GM12878 (cell line): ENCODE measurements around the gene TMEM255B. TPM values are rescaled to one million over a fixed set of nuclear protein-coding genes. Genes with fewer than 3 reads are reported as not detected.
"Not testable (repeated sequence)": the region's sequence is repeated elsewhere in the genome, so short reads cannot be mapped to it uniquely, and the experiment has no call there.

Experiments used
- ATAC-seq: fragments of 200-7000 bp; cut with Tn5 transposase; 3 replicates; pipeline ENCODE4 v1.9.1; 2020; ENCODE audit warnings: mild to moderate bottlenecking, moderate library complexity
- BruUV-seq: library from RNA; stranded (reverse); fragments of 400-500 nt; replicated peaks from 2 replicates; lab custom pipeline; 2021; lab: Mats Ljungman, UMichigan
- CTCF ChIA-PET: fragments of 300-600 bp; sonication (Branson Sonifier 250); formaldehyde crosslinking; extraction: SDS; loops from one replicate; lab custom pipeline; 2021; ENCODE audit warnings: inconsistent platforms; lab: Yijun Ruan, JAX
- POLR2A ChIA-PET: fragments of 350-600 bp; formaldehyde crosslinking; extraction: SDS; loops from one replicate; lab custom pipeline; 2021; ENCODE audit warnings: inconsistent platforms; lab: Charles Lee
- RAD21 ChIA-PET: fragments of 300-600 bp; sonication (Branson Sonifier 250); formaldehyde crosslinking; loops from one replicate; lab custom pipeline; 2023; ENCODE audit warnings: antibody characterized with exemption; ENCODE audit not compliant: unreplicated experiment; lab: Charles Lee
- SMC1A ChIA-PET: fragments of 300-600 bp; sonication (Branson Sonifier 250); formaldehyde crosslinking; loops from one replicate; lab custom pipeline; 2023; ENCODE audit not compliant: unreplicated experiment, uncharacterized antibody; lab: Charles Lee
- DNase-seq: peaks from one replicate; pipeline ENCODE4 v3.0.0-alpha.2; 2011; ENCODE audit warnings: low read depth, low spot score
- FAIRE-seq: peaks from 3 replicates; lab custom pipeline; 2011; peaks lifted over from hg19 to GRCh38; lab: Jason Lieb, UNC
- H2AFZ ChIP-seq: 2 replicates; pipeline ENCODE4 v1.6.0; 2011; ENCODE audit warnings: low read depth, low read length, control low read depth; ENCODE audit not compliant: control insufficient read depth
- H3K27ac ChIP-seq: 2 replicates; pipeline ENCODE4 v1.5.1; 2011; ENCODE audit warnings: control low read depth; ENCODE audit not compliant: control insufficient read depth, insufficient read depth
- H3K27me3 ChIP-seq, 2 experiments: replicated peaks in 1 of 2; 2 replicates each; pipeline versions ENCODE4 v1.6.0 to v1.6.1; 2011; ENCODE audit warnings: low read length in 1 of 2; ENCODE audit not compliant: control insufficient read depth in 2 of 2, insufficient read depth in 2 of 2
- H3K36me3 ChIP-seq, 2 experiments: 2 replicates each; pipeline ENCODE4 v1.5.1; 2011; ENCODE audit warnings: low read length in 1 of 2; ENCODE audit not compliant: control insufficient read depth in 2 of 2, insufficient read depth in 2 of 2
- H3K4me1 ChIP-seq: 2 replicates; pipeline ENCODE4 v1.6.1; 2011; ENCODE audit warnings: mild to moderate bottlenecking, low read length, moderate library complexity, mixed read lengths; ENCODE audit not compliant: control insufficient read depth, insufficient read depth
- H3K4me2 ChIP-seq: 2 replicates; pipeline ENCODE4 v1.6.0; 2011; ENCODE audit warnings: control low read depth; ENCODE audit not compliant: control insufficient read depth, insufficient read depth
- H3K4me3 ChIP-seq: fragments of 200-600 bp; sonication (generic); 2 replicates; pipeline ENCODE4 v1.5.1; 2016
- H3K79me2 ChIP-seq: 2 replicates; pipeline ENCODE4 v1.6.0; 2011; ENCODE audit warnings: low read length; ENCODE audit not compliant: control insufficient read depth, insufficient read depth
- H3K9ac ChIP-seq: 2 replicates; pipeline ENCODE4 v1.8.0; 2011; ENCODE audit warnings: low read length, control low read depth, mixed read lengths; ENCODE audit not compliant: control insufficient read depth, insufficient read depth
- H3K9me3 ChIP-seq: replicated peaks from 3 replicates; pipeline ENCODE4 v1.5.1; 2011; ENCODE audit warnings: mild to moderate bottlenecking, low read length; ENCODE audit not compliant: control insufficient read depth, insufficient read depth
- H4K20me1 ChIP-seq: 2 replicates; pipeline ENCODE4 v1.6.0; 2011; ENCODE audit not compliant: control insufficient read depth, insufficient read depth
- BCL11A ChIP-seq: IDR thresholded peaks from 2 replicates; pipeline ENCODE4 v1.6.1; 2011; ENCODE audit warnings: low read depth, low read length
- CBX3 ChIP-seq: fragments of 200-600 bp; sonication (generic); IDR thresholded peaks from 2 replicates; pipeline ENCODE4 v1.6.1; 2016; ENCODE audit warnings: low read depth, borderline replicate concordance
- CHD2 ChIP-seq: IDR thresholded peaks from 2 replicates; pipeline ENCODE4 v1.6.1; 2011; ENCODE audit warnings: low read depth, low read length, improper control_type of control experiment, borderline replicate concordance
- FOXM1 ChIP-seq: IDR thresholded peaks from 2 replicates; pipeline ENCODE4 v1.6.1; 2012; ENCODE audit warnings: low read depth, mild to moderate bottlenecking, inconsistent platforms, low read length, moderate library complexity
- HDAC6 ChIP-seq: fragments of 200-600 bp; sonication (generic); IDR thresholded peaks from one replicate; pipeline ENCODE4 v1.8.0; 2017; ENCODE audit warnings: antibody characterized with exemption; ENCODE audit not compliant: unreplicated experiment
- HDGF ChIP-seq: fragments of 450-650 bp; IDR thresholded peaks from 2 replicates; pipeline ENCODE4 v1.6.1; 2016; ENCODE audit warnings: antibody characterized with exemption
- PML ChIP-seq: IDR thresholded peaks from 2 replicates; pipeline ENCODE4 v1.6.1; 2012; ENCODE audit warnings: low read length, inconsistent platforms
- RELA ChIP-seq: fragments of 450-650 bp; IDR thresholded peaks from 2 replicates; pipeline ENCODE4 v1.8.0; 2014; ENCODE audit warnings: borderline replicate concordance; ENCODE audit not compliant: partially characterized antibody
- WGBS: methylation state at CpG from one replicate; pipeline ENCODE4 v1.1.6; 2016; ENCODE audit warnings: low lambda C conversion rate; ENCODE audit not compliant: insufficient replicate concordance, insufficient coverage; ENCODE audit errors: missing lambda C conversion rate; 5-methylcytosine and 5-hydroxymethylcytosine counted together
- in situ Hi-C: fragments of 300-500 bp; cut with MboI; formaldehyde crosslinking; loops from 9 replicates; pipeline ENCODE4 v1.14.3; 2018; ENCODE audit warnings: mixed read lengths
- intact Hi-C: fragments of 100-400 bp; cut with micrococcal nuclease; formaldehyde crosslinking; loops from one replicate; pipeline ENCODE4 v1.14.2; 2022; ENCODE audit not compliant: unreplicated experiment
- polyA plus RNA-seq, 11 experiments: library from polyadenylated mRNA; depleted of rRNA in 4 of 11; unstranded in 6 of 11; stranded (reverse) in 5 of 11; fragments of >200 nt; fragmentation: Nextera tagmentation in 4 of 11; fragmentation: Illumina TruSeq in 1 of 11; extraction: Ambion mirVana in 4 of 11; extraction: Trizol in 1 of 11; gene quantifications; 1 replicate in 1 of 11; 2 replicates in 10 of 11; pipeline versions ENCODE4 v1.2.1 to v1.2.3, GENCODE V29; 2011 to 2016; ENCODE audit warnings: inconsistent platforms in 2 of 11, missing spikeins in 2 of 11, low read depth in 1 of 11
- total RNA-seq, 4 experiments: library from RNA; depleted of rRNA in 3 of 4; stranded (reverse); fragments of >200 nt in 3 of 4; fragmentation: Illumina TruSeq in 1 of 4; extraction: Trizol in 1 of 4; gene quantifications; 2 replicates each; pipeline versions ENCODE4 v1.2.1 to v1.2.3, GENCODE V29; 2013 to 2021
- TF ChIP-seq, protein P1 (sequence below): fragments of 450-650 bp; IDR thresholded peaks from 2 replicates; pipeline ENCODE4 v1.6.1; 2017; ENCODE audit warnings: mild to moderate bottlenecking, moderate library complexity
- TF ChIP-seq, protein P2 (sequence below): IDR thresholded peaks from 2 replicates; pipeline ENCODE4 v1.6.1; 2011; ENCODE audit warnings: mild to moderate bottlenecking, low read depth, low read length, moderate library complexity; ENCODE audit not compliant: insufficient replicate concordance

Gene TMEM255B
- total and polyA plus RNA-seq, 10 of the 15 experiments (the other 5 are each of a cell fraction or from before 2014, with no cell fraction given) = 0.04 to 0.62 (median 0.13) TPM; not detected in 3

DNA sequence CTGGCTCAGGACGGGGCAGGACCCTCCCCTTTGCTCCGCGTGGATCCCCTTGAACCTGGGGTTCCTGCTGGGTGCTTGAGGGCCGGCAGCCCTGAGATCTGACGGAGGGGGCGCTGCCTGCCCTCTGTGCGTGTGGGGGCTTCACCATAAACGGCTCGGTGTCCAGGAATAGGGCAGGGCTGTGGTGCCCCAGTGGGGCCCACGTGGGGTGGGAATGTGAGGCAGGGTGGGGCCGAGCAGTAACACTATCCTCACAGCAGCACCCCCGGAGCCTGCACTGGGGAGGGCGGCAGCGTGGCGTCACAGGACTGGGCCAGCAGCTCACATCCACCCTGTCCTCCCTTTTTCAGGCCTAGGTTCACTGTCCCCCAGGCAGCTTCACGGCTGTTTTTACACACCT is 66.8 kb downstream of the TMEM255B start (continued):
- TF ChIP-seq, protein P1, sequence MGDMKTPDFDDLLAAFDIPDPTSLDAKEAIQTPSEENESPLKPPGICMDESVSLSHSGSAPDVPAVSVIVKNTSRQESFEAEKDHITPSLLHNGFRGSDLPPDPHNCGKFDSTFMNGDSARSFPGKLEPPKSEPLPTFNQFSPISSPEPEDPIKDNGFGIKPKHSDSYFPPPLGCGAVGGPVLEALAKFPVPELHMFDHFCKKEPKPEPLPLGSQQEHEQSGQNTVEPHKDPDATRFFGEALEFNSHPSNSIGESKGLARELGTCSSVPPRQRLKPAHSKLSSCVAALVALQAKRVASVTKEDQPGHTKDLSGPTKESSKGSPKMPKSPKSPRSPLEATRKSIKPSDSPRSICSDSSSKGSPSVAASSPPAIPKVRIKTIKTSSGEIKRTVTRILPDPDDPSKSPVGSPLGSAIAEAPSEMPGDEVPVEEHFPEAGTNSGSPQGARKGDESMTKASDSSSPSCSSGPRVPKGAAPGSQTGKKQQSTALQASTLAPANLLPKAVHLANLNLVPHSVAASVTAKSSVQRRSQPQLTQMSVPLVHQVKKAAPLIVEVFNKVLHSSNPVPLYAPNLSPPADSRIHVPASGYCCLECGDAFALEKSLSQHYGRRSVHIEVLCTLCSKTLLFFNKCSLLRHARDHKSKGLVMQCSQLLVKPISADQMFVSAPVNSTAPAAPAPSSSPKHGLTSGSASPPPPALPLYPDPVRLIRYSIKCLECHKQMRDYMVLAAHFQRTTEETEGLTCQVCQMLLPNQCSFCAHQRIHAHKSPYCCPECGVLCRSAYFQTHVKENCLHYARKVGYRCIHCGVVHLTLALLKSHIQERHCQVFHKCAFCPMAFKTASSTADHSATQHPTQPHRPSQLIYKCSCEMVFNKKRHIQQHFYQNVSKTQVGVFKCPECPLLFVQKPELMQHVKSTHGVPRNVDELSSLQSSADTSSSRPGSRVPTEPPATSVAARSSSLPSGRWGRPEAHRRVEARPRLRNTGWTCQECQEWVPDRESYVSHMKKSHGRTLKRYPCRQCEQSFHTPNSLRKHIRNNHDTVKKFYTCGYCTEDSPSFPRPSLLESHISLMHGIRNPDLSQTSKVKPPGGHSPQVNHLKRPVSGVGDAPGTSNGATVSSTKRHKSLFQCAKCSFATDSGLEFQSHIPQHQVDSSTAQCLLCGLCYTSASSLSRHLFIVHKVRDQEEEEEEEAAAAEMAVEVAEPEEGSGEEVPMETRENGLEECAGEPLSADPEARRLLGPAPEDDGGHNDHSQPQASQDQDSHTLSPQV = no peak
- TF ChIP-seq HDGF = no peak
- TF ChIP-seq, protein P2, sequence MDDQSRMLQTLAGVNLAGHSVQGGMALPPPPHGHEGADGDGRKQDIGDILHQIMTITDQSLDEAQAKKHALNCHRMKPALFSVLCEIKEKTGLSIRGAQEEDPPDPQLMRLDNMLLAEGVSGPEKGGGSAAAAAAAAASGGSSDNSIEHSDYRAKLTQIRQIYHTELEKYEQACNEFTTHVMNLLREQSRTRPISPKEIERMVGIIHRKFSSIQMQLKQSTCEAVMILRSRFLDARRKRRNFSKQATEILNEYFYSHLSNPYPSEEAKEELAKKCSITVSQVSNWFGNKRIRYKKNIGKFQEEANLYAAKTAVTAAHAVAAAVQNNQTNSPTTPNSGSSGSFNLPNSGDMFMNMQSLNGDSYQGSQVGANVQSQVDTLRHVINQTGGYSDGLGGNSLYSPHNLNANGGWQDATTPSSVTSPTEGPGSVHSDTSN = no peak
- no peak for TF ChIP-seq BCL11A
- no peak for TF ChIP-seq RELA
- TF ChIP-seq CBX3 = no peak
- no peak for TF ChIP-seq CHD2
- no peak for TF ChIP-seq HDAC6
- no peak for TF ChIP-seq FOXM1
- no peak for TF ChIP-seq PML

DNA sequence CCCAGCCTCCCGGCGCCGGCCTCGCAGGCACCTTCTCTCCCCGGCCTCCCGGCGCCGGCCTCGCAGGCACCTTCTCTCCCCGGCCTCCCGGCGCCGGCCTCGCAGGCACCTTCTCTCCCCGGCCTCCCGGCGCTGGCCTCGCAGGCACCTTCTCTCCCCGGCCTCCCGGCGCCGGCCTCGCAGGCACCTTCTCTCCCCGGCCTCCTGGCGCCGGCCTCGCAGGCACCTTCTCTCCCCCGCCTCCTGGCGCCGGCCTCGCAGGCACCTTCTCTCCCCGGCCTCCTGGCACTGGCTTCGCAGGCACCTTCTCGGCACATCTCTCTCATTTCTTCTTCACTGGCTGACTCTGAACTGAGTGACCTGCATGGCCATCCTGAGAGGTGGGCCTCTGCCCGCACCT is 67.4 kb downstream of the TMEM255B start:
- H3K27ac ChIP-seq, H3K9me3 ChIP-seq, H3K79me2 ChIP-seq, CTCF ChIA-PET, RAD21 ChIA-PET, POLR2A ChIA-PET, DNase-seq, intact Hi-C loops, in situ Hi-C loops, H3K27me3 ChIP-seq, H3K36me3 ChIP-seq, H3K4me2 ChIP-seq, ATAC-seq, H3K9ac ChIP-seq, H3K4me3 ChIP-seq, FAIRE-seq, SMC1A ChIA-PET, H3K4me1 ChIP-seq, BruUV-seq, H2AFZ ChIP-seq, H4K20me1 ChIP-seq: not testable (repeated sequence)
- WGBS = 89% methylated on average over 16 of the region's 35 CpGs
